GM19240 (cell line): ENCODE results near the gene TMEM245.

Experiments
- DNase-seq: peaks from one replicate; pipeline ENCODE4 v3.0.0; 2011; ENCODE audit warnings: low spot score; ENCODE audit not compliant: insufficient read length

The TMEM245 gene

DNA sequence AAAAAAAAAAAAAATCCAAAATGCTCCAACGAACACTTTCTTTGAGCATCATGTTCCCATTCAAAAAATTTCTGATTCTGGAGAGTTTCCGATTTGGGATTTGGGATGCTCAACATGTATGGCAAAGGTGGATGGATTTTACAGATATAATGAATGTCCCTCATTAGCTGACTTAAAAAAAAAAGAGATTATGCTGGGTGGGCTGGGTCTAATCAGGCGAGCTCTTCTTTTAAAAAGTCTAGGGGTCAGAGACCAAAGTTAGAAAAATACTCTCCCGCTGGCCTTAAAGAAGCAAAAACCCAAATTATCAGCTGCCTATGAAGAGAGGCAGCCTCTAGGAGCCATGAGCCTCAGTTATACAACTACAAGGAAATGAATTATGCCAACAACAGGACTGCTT is 91.3 kb downstream of the TMEM245 start:
- no peak for DNase-seq

DNA sequence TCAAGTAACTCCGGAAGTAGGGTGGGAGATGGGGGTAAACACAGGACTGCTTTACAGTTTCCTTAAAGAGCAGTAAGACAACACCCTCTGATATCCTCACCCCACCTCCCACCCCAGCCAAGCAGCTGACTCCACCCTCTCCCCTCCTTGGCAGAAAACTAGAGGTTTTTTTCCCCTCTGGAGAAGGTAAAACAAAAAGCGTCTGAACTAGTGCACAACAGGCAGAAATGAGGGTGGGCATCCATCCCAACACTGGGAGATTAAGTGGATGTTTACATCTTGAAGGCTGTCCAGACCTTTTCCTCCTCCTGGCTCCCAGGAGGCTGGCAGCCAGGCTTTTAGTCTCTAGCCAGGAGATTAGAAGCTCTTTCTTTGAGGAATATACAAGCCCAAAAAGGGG is 92.6 kb downstream of the TMEM245 start:
- DNase-seq, result no peak

DNA sequence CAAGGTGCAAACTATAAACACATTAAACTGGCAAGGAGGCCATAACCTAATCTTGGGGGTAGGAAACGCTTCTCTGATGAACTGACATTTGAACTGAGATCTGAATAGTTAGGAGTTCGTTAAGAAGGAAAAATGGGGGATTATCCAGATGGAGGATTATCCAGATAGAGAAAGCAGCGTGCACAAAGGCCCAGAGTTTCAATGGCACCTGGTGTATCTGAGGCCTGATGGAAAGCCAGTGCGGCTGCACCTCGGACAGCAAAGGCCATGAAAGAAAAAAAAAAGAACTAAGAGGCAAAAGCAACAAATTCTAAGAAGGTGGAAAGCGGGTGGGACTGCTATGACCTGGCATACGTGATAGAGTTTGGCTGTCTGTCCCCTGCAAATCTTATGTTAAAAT is 93.4 kb downstream of the TMEM245 start:
- DNase-seq, result no peak

DNA sequence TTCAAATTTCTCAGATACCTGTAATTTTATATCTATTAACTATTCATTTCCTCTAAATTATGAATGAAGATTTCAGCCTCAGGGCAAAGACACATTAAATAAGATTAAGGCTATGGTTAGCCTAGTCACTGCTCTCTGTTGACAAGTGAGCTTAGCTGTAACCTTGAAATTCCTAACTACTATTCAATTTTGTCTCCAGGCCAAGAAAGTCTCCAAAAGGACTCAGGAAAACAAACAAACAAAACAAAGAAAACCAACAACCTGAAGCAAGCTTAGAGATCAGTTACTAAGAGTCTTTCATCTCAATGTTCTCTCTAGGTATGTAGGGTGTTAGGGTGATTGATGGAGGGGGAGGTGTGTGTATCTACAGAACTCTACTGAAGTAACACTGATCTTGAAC is 96.9 kb downstream of the TMEM245 start:
- no peak for DNase-seq

DNA sequence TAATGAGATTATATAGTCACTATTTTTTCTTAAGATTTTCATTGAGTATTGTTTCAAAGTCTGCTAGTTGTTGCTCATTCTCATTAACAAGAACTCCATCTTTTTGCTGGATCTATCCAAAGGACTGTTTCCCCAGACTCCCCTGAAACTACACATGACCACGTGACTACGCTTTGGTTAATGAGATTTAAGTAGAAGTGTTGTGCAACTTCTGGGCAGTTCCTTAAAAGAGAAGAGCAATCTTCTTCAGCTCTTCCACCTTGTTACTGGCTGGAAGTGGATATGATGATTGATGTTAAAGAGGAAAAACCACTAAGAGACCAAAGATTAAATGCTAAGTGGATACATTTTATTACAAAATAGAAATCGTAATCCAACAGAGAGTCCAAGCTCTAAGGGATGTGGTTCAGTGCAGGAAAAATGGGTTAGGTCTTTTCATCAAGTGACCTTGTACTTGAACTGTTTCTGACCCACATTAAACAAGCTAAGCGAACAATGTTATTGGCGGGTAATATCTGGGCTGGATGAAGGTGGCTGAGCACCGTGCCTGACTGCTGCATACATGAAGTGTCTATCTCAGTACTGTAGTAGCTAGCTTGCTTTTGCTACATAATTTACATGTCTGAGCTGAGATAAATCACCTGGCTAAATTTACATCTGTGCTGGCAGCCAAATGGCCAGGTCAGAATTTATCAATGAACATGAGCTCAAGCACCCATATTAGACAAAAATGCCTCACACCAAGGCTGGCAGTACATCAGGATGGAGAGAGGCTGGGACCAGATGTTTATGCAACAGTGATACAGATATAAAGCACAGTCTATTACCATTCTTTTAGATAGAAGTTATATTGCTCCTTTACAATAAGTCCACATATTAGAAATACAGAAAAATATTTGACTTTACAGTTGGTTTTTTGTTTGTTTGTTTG is 98.9 kb downstream of the TMEM245 start:
- no peak for DNase-seq

DNA sequence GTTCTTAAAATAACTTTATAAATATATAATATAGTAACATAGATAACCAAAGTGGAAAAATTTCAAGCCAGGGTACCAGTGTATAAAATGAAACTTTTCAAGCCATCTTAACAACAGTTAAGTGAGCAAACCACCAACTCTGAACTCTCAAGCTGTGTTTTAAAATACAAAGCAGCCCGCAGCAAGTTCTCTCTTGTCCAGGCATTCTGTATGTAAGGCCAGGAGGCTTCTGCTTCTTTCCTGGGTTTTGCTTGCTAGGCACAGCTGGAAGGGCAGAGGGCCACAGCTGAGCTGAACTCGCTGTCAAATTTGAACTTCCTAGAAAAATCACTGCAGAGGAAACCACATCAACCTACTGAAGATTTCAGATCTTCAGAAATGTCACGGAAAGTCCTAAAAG is 99.6 kb downstream of the TMEM245 start:
- DNase-seq, result no peak

DNA sequence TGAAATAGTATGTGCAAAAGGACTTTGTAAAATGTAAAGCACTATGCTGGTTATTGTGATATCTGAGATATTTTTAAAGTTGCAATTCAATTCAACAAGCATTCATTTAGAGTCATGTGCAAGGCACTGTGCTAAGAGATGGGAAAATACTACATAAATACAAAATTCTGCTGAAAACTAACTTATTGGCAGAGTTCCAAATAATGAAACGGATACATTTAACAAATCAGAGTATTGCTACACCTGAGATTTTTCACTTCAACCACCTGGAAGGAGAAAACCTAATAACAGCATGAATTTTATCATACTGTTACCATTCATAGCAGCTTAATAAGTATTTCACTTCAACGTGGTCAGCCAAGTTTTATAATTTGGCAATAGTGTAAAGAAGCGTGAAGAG is 100.3 kb downstream of the TMEM245 start:
- DNase-seq, result no peak

DNA sequence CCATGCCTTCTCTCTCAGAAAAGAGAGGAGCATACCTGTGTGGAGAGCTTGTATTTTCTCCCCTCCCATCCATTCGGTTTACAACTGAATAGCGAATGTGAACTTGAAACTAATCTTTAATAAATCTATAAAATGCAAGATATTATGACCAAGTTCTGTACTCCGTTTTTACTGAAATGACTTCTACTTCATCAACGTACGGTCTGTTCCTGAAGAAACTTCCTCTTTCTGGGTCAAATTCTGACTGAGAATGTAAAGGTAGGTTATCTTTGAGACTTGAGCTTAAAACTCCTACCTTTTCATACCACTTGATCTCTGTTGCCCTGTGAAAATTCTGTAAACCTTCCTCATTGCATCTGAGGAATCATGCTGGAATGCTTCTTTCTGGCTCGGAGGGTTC is 102.3 kb downstream of the TMEM245 start:
- no peak for DNase-seq

DNA sequence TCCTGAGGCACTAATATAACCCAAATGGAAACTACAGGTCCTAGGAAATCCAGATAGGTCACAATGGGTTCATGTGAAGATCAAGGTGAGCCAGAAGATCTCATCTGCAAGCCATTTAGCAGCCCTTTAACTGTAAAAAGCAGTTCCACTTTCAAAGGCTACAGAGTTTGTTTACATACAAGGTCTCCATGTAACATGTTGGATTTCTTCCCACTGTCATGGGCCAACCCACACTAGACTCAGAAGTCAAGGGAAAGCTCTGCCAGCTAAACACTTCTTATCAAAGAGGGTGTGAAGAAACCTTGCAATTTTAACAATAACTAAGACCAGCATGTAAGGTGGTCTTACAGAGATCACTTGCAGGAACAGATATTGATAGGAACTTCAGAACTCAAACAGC is 102.7 kb downstream of the TMEM245 start:
- DNase-seq, result no peak

DNA sequence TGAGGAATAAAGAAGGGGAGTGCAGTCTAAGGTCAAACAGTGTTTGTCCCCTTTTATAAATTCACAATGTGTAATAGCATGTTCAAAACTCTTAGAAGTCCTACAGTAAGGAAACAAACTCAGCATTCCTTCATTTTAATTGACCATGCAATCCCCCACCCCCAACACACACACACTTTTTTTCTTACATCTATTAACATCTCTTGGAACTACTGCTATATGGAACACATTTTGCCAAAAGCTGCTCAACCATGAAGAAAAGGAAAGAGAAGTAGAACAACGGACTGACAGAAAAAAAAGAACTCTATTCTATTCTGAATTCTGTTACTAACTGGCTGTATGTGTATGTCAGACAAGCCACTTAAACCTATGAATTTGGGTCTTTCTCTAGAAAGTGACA is 103.6 kb downstream of the TMEM245 start:
- no peak for DNase-seq

DNA sequence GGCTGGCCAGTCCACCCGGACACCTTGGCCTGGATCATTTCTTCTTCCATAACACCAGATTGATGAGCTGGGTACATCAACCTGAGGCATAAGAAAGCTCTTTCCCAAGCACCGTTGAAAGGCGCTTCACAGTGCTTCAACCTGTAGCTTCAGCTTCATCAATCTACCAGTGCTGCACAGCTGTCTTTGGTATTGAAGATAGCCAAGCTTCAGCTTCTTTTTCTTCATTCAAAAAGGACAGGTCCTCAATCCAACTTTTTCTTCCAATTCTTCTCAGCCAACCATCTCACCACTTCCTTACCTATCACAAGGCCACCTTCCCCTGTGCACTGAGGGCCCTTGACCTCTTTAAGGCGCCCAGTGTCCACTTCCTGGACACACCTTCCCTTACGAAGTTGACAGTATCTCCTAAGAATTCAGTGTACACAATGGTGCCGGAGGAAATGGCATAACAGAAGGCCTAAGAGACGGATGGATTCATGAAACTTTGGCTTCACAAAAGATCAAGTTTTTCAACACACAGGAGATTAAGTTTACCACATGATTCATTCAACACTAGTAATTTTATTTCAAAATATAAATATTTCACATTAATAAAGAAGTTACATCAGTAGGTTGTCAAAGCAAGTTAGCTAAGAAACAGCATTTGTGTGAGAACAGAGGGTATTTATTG is 105.0 kb downstream of the TMEM245 start:
- no peak for DNase-seq

DNA sequence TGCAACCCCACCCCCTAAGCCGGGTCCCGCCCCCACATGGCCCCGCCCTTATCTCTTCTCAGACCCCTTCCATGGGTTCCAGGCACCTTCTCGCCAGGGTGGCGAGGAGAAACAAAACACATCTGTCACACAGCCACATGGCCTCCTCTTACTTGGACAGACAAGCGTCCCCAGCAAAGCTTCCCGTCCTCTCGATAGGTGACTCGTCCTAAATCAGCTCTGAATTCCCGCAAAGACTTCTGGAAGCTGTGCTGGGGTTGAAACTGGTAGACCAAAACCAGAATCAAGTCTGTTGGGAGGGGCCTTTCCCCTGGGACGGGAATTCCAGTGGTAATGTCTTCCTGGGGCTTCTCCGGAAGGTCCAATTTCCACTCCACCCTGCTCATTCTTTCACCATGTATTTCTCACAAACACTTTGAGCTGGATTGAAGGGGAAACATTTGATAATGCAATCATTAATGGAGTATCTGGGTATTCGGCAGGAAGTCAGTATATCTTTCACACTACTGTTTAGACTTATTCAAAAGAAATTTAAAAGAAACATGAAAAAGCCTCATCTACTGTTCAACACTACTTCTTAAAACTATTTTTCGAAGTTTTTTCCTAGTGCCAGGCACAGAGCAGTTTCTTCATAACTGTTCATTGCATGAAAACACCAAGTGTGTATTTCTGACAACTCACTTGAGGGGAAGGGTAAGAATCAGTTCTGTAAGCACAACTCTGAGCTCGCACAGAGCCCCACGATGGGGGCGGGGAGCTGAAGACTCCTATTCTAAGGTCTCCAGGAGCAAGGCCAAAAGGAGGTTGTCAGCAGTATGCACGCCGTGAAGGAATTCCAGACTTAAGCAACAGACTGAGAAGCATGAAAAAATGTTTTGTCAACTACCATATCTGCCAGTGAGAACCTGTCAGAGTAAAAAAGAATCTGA is 105.8 kb downstream of the TMEM245 start:
- DNase-seq, result no peak

DNA sequence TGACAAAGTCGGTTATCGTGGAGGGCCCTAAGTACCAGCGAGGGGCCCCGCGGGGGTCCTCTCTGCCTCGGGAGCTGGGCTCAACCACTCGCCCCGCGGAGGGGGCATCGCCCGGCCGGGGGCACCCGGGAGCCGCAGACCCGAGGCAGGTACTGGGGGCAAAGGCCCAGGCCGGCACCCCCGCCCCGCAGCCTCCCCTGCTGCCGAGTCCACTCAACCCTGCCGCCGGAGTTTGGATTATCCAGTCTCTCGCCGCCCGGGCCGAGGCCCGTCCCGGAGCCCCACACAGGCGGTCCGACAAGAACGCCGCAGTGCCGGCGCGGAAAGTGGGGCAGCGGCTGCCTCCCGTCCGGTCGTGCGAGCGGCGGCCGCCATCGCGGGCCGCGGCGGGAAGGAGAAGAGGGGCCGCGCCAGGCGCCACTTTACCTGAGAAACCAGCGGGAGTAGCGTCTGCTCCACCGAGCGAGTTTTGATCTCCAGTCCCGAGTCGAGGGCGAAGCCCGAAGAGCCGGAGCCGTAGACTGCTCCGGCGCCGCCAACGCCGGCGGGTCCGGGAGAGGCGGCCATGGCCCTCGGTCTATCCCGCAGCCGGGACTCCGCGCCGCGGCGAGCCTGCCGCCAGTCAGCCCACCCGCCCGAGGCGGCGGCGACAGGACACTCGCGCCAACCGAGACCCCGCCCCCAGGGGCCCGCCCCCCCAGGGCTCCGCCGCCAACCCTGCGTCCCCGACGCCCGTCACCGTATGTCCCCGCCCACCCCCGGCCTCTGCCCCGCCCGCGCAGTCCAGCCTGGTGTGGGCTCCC is 106.7 kb downstream of the TMEM245 start, which contains the start of gene CTNNAL1:
Gene CTNNAL1, minus strand, starts transcription at position 624 of the 803 bp plus-strand sequence. Its CDS starts 57 bp downstream, at position 567.
- DNase-seq, result peak; percentile 67

DNA sequence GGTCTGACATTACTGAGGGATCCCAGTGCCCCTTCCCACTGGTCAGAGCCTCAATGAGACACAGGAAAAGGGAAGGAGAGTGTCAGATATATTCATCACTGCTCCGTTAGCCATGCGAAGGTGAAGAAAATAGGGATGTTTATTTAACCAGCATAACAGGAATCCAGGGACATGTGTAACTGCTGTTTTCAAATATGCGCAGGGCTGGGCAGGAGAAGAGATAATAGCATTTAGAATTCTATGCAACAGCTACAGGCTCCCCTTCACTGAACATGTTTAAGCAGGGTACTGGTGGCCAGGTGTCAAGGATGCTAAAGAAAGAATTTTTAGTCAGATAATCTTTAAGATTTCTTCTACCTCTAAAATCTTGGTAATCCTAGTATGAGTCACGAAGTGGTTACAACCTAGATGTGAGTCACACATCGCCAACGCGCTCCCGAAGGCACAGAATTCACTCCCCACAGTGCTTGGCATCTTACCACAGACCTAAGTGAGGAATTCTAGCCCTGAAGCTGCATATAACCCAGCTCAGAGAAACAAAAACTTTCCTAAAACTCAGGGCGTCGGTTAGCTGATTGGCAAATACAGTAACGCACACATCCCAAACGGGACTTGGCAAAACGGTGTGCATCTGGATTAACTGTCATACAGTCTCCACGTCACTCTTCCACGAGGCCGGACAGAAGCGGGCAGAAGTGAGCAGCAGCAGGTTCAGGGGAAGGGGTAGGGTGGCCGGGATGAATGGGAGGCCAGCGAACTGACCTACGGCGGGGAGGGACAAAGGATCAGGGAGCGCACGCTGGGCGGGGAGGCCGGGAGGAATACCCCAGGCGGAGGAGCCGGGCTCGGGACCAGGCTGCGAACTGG is 107.5 kb downstream of the TMEM245 start:
- no peak for DNase-seq

DNA sequence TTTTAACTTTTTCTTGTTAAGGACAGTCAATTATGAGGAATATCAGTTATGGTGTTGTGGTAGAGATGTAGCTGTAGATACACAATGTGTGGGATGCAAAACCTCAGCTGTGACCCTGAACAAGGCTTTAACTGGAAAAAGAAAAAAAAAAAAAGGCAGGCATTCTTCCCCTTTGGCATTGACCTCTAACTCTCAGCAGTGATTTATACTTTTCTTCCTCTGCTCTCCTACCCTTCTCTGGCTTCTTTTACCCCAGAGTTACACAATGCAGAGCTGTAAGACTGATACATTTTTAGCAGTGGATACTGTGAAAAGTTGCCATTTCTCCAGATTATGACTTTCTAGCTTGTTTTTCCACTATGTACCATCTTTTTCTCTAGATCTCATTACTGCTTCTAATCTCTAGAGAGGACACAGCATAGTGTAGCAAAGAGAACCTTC is 108.5 kb downstream of the TMEM245 start:
- no peak for DNase-seq

DNA sequence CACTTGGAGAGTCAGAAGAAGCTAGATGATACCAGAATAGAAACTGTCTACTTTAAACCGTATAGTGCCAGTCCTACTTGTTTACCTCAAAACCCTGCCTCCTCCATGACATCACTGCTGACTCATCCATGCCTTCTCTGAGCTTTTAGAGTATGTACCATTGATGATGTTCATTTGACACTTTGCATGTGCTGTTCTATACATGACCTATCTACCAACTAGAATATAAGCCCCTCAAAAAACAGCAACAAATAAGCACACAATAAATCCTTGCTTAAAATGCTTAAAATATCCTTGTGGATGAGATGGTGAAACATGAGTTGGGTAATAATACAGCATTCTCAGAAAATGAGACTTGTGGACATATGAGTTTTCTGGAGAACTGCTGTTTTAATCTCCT is 109.0 kb downstream of the TMEM245 start:
- no peak for DNase-seq

DNA sequence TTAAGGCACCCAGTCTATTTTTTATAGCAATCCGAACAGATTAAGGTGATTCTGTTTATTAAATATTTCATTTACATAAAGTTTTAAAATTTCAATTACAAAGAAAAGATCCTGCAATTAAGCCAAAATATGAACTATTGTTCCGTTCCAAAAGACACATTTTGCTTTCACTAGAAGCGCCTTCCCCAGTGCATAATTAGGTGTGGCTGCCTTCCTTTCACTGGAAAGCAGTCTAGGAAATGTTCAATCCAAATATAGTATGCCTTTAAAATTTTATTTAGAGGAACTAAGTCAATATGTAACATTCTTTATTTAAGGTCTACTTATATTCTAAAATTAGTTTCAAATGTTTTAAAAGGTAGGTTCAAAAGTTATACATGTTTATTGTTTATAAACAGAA is 114.1 kb downstream of the TMEM245 start:
- no peak for DNase-seq

DNA sequence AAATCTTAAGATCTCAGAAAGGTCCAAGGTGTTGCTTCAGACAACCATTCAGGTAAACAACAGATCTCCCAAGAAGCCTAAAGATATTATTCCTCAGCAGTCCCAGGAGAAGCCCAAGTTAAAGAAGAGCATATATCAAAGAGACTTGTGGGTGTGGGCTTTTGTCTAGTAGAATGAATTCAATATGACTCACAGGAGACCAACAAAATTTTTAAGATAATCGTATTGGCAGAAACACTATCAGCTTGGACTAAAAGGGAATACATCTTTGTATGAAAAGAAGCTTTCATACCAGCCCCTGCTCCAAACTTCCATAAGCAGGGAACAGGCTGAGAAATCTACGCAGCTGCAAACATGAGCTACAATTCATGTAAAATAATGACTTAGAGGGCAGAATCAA is 116.6 kb downstream of the TMEM245 start:
- no peak for DNase-seq

DNA sequence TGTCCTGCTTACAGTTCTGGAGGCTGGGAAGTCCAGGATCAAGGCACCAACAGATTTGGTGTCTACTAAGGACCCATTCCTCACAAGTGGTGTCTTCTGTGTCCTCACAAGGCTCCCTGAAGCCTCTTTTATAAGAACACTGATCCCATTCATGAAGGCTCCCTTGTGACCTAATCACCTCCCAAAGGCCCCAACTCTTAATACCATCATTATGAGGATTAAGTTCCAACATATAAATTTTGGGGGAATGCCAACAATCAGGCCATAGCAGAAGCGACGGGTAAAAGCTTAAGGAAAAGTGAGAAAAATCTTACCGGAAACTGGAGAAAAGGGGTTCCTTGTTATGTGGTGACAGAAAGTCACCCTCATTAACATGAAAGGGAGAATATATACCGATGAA is 117.6 kb downstream of the TMEM245 start:
- no peak for DNase-seq

DNA sequence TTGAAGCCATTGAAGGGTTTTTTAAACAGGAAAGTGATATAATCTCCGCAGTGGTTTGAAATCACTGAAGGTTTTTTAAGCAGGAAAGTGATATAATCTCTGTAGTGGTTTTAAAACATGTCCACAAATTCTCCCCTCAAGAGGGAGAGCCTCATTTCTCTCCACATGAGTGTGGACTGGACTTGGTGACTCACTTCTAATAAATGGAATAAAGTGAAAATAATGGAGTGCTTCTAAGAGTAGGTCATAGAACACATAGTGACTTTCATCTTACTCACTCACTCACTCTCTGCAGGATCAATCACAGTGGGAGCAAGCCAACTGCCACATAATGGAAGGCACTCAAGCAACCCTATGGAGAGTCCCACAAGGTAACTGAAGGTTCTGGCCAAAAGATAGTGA is 118.5 kb downstream of the TMEM245 start:
- DNase-seq, result no peak
